G401.6 (cell line): ENCODE results near the gene PSMB7.

Source experiments
- FAIRE-seq: peaks from 2 replicates; lab custom pipeline; 2012; peaks lifted over from hg19 to GRCh38; lab: Jason Lieb, UNC

The PSMB7 gene

DNA sequence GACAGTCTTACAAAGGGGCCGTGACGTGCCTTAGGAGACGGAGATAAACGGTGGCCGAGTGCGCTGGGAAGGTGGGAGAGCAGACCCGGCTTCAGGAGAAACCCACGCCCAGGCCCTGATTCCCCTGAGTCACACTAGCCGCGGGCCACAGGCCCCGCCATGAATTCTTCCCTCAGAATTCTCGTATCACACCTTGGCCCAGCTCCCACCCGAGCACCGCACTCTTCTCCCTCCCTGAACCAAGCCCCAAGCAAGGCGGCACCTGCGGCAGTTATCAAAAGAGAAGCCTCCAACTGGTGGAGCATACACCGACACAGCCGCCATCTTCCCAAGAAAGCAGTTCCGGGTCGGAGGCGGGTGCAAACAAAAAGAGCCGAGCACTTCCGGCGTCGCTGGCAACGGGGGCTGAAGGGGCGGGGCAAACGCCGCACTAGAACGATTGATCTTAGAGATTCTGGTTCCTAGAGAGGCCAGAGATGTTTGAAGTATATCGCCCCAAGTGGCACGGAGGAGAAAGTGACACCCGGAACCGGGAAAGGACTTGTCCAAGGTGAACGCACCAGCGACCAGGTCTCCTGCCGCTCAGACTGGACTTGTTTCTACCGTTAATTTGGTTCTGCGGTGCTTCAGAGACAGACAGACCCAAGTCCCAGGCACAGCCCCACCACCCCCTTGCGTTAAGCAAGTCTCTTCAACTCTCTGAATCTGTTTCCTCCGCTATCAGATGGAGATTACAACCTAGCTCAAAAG, at the start of gene PSMB7:
Gene PSMB7 (minus strand): TSS at position 341 of the 750 bp plus-strand sequence. CDS start 17 bp downstream, at position 324.
- FAIRE-seq: peak; percentile 97

DNA sequence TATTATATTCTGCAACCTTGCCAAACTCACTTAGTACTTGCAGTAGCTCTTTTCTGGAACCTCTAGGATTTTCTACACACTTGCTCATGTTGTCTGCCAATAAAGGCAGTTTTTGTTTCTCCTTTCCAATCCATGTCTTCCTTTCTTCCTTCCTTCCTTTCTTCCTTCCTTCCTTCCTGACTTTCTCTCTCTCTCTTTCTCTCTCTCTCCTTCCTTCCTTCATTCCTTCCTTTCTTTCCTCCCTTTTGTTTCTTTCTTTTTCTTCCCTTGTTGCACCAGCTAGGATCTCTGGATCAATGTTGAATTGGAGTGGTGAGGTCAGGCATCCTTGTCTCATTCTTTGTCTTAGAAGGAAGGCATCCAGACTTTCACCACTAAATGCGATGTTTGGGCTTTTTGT, 47.5 kb upstream of the PSMB7 start:
- FAIRE-seq: no peak

DNA sequence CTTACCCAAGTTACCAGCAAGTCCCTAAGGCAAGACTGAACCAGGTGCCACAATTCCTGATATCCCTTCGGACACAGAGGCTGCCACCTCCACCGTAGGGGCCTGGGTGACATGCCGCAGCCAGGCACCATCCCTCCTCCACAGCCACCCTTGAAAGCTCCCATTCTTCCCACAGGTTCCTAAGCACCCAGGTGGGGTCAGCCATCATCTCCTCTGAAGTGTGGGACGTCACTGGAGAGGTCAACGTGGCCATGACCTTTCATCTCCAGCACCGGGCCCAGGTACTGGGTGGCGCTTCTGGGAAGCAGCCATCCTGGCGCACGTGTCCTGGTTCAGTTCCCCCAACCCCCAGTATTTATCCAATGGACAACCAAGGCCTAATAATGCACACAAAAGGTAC, 43.2 kb upstream of the PSMB7 start:
- FAIRE-seq: no peak

DNA sequence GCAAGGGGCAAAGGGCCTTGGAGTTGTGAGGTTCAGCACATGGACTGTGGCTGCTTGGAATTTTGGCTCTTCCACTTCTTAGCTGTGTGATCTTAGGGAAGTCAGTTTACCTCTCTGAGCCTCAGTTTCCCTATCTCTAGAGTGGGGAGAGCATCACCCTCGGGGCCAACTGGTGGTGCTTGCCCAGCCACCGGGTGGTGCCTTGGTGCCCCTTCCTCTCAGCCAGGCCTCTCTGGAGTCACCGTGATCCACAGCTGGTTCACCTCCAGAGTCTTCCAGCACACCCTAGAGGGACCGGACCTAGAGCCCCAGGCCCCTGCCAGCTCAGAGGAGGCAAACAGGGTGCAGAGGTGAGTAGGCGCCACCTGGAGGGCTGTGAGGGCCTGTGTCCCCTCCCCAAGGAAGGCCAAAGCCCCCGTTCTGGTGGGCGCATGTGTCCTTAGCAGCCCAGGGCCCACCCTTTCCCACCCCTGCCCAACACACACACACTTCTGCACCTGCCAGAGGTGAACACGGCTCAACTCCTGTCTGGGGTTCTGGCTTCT, 42.7 kb upstream of the PSMB7 start:
- FAIRE-seq: no peak

DNA sequence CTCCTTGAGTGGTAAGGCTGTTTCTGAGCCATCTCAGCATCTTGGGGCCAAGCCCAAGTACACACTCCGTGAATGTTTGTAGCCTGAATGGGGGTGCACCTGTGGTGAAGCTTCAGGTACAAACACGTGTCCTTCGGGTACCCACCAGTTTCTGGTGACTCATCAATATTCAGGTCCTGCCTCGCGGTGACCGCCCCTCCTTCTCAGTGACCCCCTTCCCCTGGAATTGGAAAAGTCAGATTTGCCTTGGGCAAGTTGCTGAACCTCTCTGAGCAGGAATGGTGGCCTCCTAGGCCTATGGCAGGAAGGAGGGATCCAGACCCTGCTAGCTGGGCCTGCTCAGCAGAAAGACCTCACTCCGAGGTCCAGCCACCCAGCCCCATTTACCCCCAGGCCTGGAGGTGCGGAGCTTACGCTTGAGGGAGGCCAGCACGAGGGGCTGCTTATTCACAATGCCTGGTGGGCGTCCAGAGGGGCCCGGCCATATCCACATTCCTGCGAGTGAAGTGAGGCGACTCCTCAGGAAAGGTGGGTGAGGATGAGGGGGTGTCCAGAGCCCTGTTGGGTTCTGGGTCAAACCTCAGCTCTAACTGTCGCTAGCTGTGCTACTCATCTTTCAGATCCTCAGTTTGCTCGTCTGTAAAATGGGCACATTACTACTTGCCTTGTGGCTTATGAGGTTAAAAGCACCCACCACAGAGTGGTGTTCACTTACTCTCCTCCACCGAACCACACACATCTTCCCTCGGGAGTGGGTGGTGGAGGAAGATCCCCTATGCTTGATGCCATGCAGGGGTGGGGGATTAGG, 42.0 kb upstream of the PSMB7 start:
- FAIRE-seq: no peak

DNA sequence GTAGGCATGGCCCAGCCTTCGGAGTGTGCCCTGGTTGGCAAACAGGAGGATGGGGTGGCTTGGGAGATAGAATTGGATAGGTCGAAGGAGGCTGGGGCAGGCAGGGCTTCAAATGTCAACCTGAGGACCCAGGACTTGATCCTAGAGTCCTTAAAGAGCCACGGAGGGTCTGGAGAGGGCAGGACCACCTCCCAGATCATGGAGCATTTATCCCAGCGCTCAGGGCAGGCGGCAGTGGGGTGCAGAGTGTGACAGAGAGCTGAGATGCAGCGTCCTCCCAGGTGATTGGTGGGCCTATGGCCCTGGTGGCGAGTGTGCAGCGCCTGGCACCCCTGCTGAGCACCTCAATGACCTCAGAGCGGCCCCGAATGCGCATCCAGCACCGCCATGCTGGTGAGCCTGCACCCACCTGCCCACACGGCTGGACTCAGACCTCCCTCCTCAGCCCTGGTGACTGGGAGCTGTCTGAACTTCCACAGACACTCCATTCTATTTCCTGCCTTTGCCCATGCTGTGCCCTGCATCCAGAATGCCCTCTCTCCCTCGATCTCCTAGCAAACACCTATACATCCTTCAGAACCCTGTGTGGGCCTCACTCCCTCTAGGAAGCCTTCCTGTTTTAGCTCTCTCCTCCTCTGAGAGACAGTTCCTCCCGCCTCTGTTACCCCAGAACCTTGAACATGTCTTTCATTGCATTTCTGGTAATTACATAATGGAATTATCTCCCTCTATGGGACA, 41.3 kb upstream of the PSMB7 start:
- FAIRE-seq: no peak

DNA sequence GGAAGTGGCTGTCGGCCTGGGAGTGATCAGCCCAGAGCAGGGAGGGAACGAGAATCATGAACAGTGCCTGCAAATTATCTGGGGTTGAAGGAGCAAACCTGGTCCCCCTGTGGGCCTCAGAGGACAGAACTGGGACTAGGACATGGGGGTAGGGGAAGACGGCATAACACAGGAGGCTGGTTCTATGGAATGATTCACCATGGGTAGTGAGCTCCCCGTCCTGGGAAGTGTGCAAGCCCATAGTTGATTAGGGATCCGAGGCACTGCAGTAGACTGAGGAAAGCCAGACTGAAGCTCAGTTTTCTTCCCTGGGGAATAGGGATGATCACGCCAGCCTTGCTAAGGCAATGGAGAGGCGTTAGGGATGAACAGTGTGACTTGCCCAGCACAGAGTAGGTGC, 40.6 kb upstream of the PSMB7 start:
- no peak for FAIRE-seq

DNA sequence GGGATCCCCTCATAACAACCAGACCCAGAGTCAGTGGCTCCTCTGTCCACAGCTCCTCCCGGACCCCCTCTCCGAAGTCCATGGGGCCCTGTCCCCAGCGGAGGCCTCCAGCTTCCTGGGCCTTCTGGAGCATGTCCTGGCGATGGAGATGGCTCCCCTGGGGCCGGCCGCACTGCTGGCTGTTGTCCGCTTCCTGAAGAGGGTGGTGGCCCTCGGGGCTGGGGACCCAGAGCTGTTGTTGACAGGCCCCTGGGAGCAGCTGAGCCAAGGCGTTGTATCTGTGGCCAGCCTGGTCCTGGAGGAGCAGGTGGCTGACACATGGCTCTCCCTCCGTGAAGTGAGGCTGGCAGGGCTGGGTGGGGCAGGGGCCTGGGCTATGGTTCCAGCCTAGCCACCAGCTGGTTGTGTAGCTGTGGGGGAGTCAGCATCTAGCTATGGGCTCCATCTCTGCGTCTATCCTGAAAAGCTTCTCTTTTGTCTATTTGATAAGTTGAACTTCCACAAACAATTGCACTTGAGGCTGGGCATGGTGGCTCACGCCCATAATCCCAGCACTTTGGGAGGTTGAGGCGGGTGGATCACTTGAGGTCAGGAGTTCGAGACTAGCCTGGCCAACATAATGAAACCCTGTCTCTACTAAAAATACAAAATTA, 39.7 kb upstream of the PSMB7 start:
- FAIRE-seq: no peak

DNA sequence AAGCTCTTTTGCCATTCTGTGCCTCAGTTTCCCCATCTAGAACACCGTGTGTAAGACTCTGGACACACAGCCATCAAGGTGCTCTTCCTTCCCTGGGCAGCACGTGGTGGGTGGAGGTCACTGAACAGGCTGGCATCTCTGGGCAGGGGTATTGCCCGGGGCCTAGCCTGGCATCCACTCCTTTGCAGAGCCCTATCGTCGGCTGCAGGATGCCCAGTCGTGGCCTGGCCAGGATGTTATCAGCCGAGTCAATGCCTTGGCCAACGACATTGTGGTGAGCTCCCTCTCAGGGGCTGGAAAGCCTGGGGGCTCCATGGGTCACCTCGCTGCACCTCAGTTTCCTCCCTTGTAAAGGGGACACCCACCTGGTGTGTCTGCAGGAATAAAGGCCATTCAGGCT, 39.1 kb upstream of the PSMB7 start:
- no peak for FAIRE-seq

DNA sequence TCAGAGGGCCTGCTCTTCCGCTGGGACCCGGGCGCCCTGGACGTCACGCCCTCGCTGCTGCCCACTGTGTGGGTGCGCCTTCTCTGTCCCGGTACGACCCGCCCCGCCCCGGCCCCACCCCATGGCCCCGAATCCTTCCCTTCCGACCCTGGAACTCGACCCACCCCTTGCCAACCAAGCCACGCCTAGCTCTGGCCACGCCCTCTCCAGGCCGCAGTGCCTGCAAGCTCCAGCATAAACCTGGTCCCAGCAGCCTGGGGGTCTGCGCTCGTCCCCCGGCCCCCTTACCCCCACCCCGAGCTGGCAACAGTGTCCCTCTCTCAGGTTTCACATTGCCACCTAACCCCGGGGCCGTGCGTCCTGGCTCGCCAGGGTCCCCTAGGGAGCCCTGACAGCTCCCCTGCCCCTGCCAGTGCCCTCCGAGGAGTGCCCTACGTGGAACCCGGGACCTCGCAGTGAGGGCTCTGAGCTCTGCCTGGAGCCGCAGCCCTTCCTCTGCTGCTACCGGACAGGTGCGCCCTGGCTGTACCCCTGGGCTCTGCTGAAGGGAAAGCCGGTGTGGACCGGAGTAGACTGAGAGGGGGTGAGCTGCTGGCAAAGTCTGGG, 38.4 kb upstream of the PSMB7 start:
- no peak for FAIRE-seq

DNA sequence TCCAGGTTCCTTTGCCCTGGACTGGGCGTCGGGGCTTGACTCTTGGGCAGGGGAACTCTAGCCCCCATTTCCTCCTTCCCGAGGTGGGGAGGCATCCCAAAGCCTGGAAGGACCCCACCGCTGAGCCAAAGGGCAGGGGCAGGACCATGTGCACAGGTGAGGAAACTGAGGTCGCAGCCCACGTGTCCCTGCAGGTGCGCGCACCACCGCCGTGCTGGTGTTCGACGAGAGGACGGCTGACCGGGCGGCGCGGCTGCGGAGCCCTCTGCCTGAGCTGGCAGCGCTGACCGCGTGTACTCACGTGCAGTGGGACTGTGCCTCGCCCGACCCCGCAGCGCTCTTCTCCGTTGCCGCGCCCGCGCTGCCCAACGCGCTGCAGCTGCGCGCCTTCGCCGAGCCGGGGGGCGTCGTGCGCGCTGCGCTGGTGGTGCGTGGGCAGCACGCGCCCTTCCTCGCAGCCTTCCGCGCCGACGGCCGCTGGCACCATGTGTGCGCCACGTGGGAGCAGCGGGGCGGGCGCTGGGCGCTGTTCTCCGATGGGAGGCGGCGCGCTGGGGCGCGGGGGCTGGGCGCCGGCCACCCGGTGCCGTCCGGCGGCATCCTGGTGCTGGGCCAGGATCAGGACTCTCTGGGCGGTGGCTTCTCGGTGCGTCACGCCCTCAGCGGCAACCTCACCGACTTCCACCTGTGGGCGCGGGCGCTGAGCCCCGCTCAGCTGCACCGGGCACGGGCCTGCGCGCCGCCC, 37.8 kb upstream of the PSMB7 start:
- no peak for FAIRE-seq

DNA sequence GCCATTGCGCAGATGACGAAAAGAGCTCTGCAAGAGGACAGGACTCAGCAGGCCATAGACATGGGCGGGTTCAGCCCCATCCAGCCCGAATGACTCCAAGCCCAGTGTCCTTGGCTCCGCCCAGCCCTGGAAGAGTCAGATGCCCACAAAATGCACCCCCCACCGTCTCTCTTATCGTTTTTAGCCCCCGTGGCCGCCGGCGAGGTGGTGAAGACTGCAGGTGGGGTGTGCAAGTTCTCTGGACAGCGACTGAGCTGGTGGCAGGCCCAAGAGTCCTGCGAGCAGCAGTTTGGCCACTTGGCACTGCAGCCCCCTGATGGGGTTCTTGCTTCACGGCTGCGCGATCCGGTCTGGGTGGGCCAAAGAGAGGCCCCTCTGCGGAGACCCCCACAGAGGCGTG, 37.1 kb upstream of the PSMB7 start:
- FAIRE-seq: no peak

DNA sequence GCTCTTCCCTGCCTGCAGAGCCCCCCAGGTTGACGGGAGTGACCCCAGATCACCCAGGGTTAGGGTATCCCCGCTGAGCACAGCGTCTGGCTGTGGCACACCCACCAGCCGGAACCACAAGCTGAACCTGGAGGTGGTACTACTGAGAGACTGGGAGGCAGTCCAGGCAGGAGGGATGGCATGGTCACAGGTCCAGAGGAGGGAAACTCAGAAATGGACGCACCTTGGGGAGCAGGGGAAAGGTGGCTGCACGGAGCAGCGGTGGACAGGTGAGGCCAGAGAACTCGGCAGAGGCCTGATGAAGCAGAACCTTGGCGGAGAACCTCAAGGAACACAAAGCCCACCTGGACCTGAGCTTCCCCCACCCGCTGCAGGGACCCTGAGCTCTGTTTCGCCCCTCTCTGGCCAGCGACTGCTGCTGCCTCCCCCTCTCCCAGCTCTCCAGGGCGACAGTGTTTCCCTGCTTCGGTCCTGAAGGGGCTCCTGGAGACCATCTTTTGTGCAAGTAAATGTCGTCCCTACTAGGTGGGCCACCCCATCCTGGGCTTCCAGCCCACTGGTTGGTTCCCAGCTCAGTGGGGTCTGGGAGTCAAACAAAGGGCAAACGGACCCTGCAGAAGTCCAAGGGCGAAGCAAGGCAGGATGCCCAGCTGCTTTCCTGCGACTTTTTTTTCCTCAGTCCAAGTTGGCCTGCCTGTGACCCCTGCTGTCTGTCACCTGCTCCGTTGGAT, 35.9 kb upstream of the PSMB7 start:
- FAIRE-seq: no peak

DNA sequence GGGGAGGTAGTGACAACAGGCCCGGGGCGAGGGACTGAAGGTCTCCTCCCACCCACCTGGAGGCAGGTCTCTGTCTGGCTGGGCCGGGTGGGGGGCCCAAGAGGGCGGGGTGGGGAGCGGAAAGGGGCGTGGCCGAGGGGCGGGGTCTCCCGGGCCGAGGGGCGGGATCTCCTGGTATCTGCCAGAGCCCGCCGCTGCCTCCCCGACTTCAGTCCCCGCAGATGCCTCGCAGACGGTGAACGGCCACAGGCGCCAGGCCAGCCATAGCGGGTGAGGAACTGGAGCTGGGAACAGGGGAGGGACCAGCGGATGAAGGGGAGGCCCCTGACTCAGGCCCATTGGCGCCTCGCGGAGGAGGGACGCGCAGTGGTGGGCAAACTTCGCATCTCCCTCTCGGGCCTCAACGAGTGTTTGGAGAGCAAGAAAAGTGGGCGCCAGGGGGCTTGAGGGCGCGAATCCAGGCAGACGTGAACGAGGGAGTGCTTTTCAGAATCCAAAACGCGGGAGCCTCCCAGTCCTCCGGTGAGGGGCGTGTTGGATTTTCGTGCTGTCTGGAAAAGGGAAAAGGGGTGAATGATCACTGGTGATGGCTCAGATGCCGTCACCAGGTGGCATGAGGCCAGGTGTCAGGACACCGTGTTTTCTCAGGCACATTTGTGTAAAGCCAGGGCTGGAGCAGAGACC, 35.1 kb upstream of the PSMB7 start, which contains the start of gene ADGRD2:
Gene ADGRD2 (plus strand): TSS at position 211 of the 684 bp plus-strand sequence. CDS start 1,216 bp downstream, outside the sequence.
- no peak for FAIRE-seq

DNA sequence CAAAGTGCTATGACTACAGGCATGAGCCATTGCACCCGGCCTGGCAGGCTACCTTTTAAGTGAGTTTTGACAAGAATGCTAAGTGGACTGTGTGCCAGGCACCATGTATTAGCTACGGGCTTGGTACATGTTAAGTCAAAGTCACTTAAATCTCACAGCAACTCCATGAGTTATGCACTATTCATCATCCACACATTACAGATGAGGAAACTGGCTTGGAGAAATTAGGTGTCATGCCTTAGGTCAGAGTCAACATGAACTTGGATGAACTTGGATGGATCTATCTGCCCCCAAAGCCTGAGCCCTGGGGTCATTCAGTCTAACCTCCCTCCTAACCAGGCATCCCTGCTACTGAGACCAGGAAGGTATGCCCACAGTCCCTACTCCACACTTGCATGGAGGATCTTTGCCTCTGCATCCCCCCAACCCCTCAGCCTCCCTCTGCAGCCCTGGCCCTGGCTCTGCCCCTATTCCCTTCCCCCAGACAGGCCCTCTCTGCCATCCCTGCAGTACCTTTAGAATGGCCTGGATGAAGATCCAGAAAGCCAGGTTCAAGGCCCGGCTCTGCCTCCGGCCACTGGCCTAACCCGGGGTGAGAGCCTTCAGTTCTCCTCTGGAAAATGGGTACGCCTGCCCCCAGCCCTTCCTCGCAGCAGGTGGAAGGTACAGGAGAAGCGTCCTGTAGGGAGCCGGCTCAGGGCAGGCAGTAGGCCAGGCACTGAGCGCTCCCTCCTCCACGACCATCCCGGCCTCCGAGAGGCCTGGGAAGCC, 34.3 kb upstream of the PSMB7 start:
- FAIRE-seq: no peak

DNA sequence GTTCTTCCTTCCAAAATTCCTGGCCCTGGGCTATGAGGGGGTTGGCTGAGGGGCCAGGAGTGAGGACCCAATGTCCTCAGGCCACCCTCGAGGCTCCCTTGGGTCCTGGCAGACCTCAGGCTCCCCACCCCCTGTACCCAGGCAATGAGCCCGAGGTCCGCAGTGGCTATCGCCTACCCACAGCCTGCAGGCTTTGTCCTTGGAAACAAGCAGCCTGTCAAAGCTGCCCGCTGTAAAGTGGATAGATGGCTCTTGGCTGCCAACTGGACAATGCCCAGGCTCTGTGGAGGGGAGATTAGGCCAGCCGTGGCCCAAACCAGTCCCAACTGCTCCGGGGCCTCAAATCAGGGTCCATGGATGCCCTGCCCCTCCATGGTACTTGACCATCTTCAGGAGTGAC, 32.8 kb upstream of the PSMB7 start:
- no peak for FAIRE-seq

DNA sequence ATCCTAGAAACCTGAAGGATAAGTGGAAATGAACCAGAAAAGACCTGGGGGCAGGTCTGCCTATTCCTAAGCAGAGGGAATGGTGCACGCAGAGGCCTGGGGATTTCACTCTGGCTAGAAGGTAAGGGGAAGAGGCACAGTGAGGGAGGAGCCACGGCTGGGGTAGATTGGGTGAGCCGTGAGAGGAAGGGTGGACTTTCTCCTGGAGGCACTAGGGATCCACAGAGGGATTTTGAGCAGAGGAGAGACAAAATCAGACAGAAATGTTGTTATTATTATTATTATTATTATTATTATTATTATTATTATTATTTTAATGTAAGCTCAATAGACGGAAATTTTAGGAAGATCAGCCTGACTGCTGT, 32.0 kb upstream of the PSMB7 start:
- no peak for FAIRE-seq

DNA sequence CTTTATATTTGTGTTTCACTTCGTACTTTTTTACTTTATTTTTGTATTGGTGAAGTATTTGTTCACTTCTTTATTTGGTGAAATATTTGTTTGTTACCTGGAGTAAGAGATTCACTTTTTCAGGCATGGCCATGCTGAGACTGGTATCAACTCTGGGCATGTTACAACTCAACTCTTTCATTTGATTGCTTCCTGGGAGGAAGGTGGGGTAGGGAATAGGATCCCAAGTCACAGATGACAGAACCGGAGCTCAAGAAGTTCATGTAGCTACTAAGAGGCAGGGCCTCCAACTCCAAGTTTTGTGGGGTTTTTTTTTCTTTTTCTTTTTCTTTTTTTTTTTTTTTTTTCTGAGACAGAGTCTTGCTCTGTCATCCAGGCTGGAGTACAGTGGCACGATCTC, 28.9 kb upstream of the PSMB7 start:
- no peak for FAIRE-seq

DNA sequence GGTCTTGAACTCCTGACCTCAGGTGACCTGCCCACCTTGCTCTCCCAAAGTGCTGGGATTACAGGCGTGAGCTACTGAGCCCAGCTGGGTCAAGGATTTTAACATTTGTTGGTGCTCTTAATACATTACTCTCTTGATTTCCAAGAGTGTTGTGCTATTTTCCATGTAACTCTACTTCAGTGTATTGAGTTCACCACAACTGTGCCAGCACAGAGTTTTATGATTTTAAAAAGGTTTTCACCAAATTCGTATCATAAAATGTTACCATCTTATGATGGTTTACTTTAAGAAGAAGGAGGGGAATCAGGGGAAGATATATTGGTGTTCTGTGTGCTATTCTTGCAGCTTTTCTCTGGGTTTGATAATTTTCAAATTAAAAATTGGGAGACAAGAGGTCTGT, 28.4 kb upstream of the PSMB7 start:
- FAIRE-seq: no peak
